Common myeloid progenitor, CD34-positive (primary cell): Measurements from ENCODE around the gene NOTCH2.
"Not testable (repeated sequence)": the region's sequence is repeated elsewhere in the genome, so short reads cannot be mapped to it uniquely, and the experiment has no call there.

Source experiments
- CTCF ChIA-PET: fragments of 350-600 bp; sonication (Branson Sonifier 250); formaldehyde crosslinking; loops from one replicate; lab custom pipeline; 2021; ENCODE audit warnings: antibody characterized with exemption; lab: Charles Lee
- POLR2A ChIA-PET: fragments of 350-600 bp; sonication (Branson Sonifier 250); formaldehyde crosslinking; loops from one replicate; lab custom pipeline; 2021; ENCODE audit warnings: antibody characterized with exemption; lab: Charles Lee
- DNase-seq, 3 donors: peaks; one replicate each; pipeline versions ENCODE4 v3.0.0 to v3.0.0-alpha.2; 2013
- H3K27ac ChIP-seq, 2 experiments: 1 replicate in 1 of 2; 2 replicates in 1 of 2; pipeline ENCODE4 v1.7.0; 2013; ENCODE audit warnings: inconsistent platforms in 2 of 2, low read length in 2 of 2, mild to moderate bottlenecking in 2 of 2, low read depth in 1 of 2, moderate library complexity in 1 of 2; ENCODE audit not compliant: severe bottlenecking in 2 of 2, insufficient read depth in 1 of 2, poor library complexity in 1 of 2
- H3K27me3 ChIP-seq, 5 experiments: replicated peaks in 2 of 5; 1 replicate in 3 of 5; 2 replicates in 2 of 5; pipeline versions ENCODE4 v1.6.1 to v1.7.0; 2013; ENCODE audit warnings: low read length in 4 of 5, mild to moderate bottlenecking in 2 of 5, moderate library complexity in 2 of 5, inconsistent platforms in 1 of 5; ENCODE audit not compliant: insufficient read depth in 5 of 5, control insufficient read depth in 4 of 5
- H3K36me3 ChIP-seq, 4 experiments: 1 replicate in 2 of 4; 2 replicates in 2 of 4; pipeline versions ENCODE4 v1.6.1 to v1.7.0; 2013; ENCODE audit warnings: low read length in 3 of 4, control low read depth in 1 of 4, mild to moderate bottlenecking in 1 of 4; ENCODE audit not compliant: control insufficient read depth in 4 of 4, insufficient read depth in 4 of 4
- H3K4me1 ChIP-seq, 4 experiments: 1 replicate in 3 of 4; 2 replicates in 1 of 4; pipeline versions ENCODE4 v1.6.1 to v1.7.1; 2013; ENCODE audit warnings: low read length in 3 of 4, mild to moderate bottlenecking in 3 of 4, control low read depth in 1 of 4, inconsistent platforms in 1 of 4, moderate library complexity in 1 of 4; ENCODE audit not compliant: control insufficient read depth in 4 of 4, insufficient read depth in 4 of 4; ENCODE audit errors: control extremely low read depth in 1 of 4
- H3K4me3 ChIP-seq, 7 experiments: 1 replicate in 4 of 7; 2 replicates in 3 of 7; pipeline versions ENCODE4 v1.5.1 to v1.7.0; 2013; ENCODE audit warnings: mild to moderate bottlenecking in 7 of 7, low read length in 6 of 7, moderate library complexity in 6 of 7, inconsistent platforms in 2 of 7, low read depth in 2 of 7, control low read depth in 1 of 7; ENCODE audit not compliant: insufficient read depth in 4 of 7, control insufficient read depth in 1 of 7; ENCODE audit errors: extremely low read depth in 1 of 7
- H3K9me3 ChIP-seq, 5 experiments: 1 replicate in 4 of 5; 2 replicates in 1 of 5; pipeline versions ENCODE4 v1.6.1 to v1.7.1; 2013; ENCODE audit warnings: low read length in 4 of 5, mild to moderate bottlenecking in 2 of 5, inconsistent platforms in 1 of 5, low read depth in 1 of 5, moderate library complexity in 1 of 5; ENCODE audit not compliant: control insufficient read depth in 4 of 5, insufficient read depth in 2 of 5; ENCODE audit errors: control extremely low read depth in 1 of 5
- WGBS: methylation state at CpG from one replicate; pipeline ENCODE4 v1.1.5; 2013; ENCODE audit not compliant: insufficient coverage; 5-methylcytosine and 5-hydroxymethylcytosine counted together

NOTCH2 gene

GRCh38 chr1:120001035-120001434 lies 68.4 kb downstream of the NOTCH2 start:
- POLR2A ChIA-PET, H3K36me3 ChIP-seq, H3K27me3 ChIP-seq, H3K27ac ChIP-seq, H3K9me3 ChIP-seq, CTCF ChIA-PET, DNase-seq, H3K4me1 ChIP-seq, H3K4me3 ChIP-seq: not testable (repeated sequence)
- WGBS, result 100% methylated on average over 4 of the region's 9 CpGs

GRCh38 chr1:119996731-119997312 lies 72.6 kb downstream of the NOTCH2 start:
- POLR2A ChIA-PET, H3K4me1 ChIP-seq, H3K9me3 ChIP-seq, H3K27ac ChIP-seq, CTCF ChIA-PET, H3K4me3 ChIP-seq, H3K27me3 ChIP-seq, H3K36me3 ChIP-seq, DNase-seq: not testable (repeated sequence)
- no CpG with 5 or more reads among the region's 1 CpG for WGBS

- H3K9me3 ChIP-seq, CTCF ChIA-PET, H3K27me3 ChIP-seq, H3K27ac ChIP-seq, H3K4me3 ChIP-seq, POLR2A ChIA-PET, H3K36me3 ChIP-seq, H3K4me1 ChIP-seq, DNase-seq: not testable (repeated sequence)
- no CpG with 5 or more reads among the region's 2 CpGs for WGBS
Measured at GRCh38 chr1:119995975-119996374, 73.5 kb downstream of the NOTCH2 start.

GRCh38 chr1:119988306-119989062 lies 81.0 kb downstream of the NOTCH2 start:
- Histone ChIP-seq H3K4me1 (peaks cover 14 to 22% (median 18%) of the 10 kb centered on the region in 4 experiments), H3K36me3 (peaks cover 0 to 10% (median 6%) of the 10 kb centered on the region in 4 experiments), H3K27ac (peak overlapping the region in 1 of 2 experiments; percentile 60), H3K27me3 (no peaks in the 10 kb centered on the region), H3K9me3 (no peaks in the 10 kb centered on the region), H3K4me3 (peak overlapping the region in 2 of 7 experiments; percentile 7 to 50)
- WGBS, result no CpG with 5 or more reads among the region's 2 CpGs
- CTCF ChIA-PET, result interaction anchor here (1.6 to 3.8 kb wide), 3 partner anchors 18 to 23 kb away, joined by 4 to 15 read pairs (median 5); no protein-coding TSS in a partner anchor
- peak in 2 of 3 donors; percentile 57 to 66 for DNase-seq
- POLR2A ChIA-PET, result no interaction called here

- WGBS, result no CpG with 5 or more reads among the region's 1 CpG
- H3K4me3 ChIP-seq, result peak overlapping the region in 2 of 7 experiments; percentile 3 to 50
- ChIA-PET POLR2A (no interaction called here), CTCF (interaction anchor here (1.4 to 3.8 kb wide), 4 partner anchors 14 to 22 kb away, joined by 4 to 15 read pairs (median 6); no protein-coding TSS in a partner anchor)
- peaks cover 0 to 10% (median 6%) of the 10 kb centered on the region in 4 experiments for H3K36me3 ChIP-seq
- H3K4me1 ChIP-seq, result peaks cover 14 to 22% (median 18%) of the 10 kb centered on the region in 4 experiments
- peak overlapping the region in 1 of 2 experiments; percentile 60 for H3K27ac ChIP-seq
- no peaks in the 10 kb centered on the region for H3K9me3 ChIP-seq
- no peaks in the 10 kb centered on the region for H3K27me3 ChIP-seq
- DNase-seq, result peak in 2 of 3 donors; percentile 66 to 75
Measured at GRCh38 chr1:119987686-119988085, 81.8 kb downstream of the NOTCH2 start.

- Histone ChIP-seq H3K4me3 (no peak overlapping the region), H3K9me3 (no peaks in the 10 kb centered on the region), H3K36me3 (peaks cover 0 to 10% (median 6%) of the 10 kb centered on the region in 4 experiments), H3K4me1 (peaks cover 14 to 26% (median 18%) of the 10 kb centered on the region in 4 experiments), H3K27me3 (no peaks in the 10 kb centered on the region), H3K27ac (peak overlapping the region in 1 of 2 experiments; percentile 60)
- ChIA-PET POLR2A (no interaction called here), CTCF (interaction anchor here (1.4 to 3.8 kb wide), 4 partner anchors 13 to 22 kb away, joined by 4 to 15 read pairs (median 6); no protein-coding TSS in a partner anchor)
- WGBS, result 100% methylated on average over 2 of the region's 2 CpGs
- DNase-seq, result peak in 2 of 3 donors; percentile 71 to 79
Measured at GRCh38 chr1:119987112-119987511, 82.3 kb downstream of the NOTCH2 start.
